ENCODE results near the gene NMNAT3.

- TF ChIP-seq, protein P1, sequence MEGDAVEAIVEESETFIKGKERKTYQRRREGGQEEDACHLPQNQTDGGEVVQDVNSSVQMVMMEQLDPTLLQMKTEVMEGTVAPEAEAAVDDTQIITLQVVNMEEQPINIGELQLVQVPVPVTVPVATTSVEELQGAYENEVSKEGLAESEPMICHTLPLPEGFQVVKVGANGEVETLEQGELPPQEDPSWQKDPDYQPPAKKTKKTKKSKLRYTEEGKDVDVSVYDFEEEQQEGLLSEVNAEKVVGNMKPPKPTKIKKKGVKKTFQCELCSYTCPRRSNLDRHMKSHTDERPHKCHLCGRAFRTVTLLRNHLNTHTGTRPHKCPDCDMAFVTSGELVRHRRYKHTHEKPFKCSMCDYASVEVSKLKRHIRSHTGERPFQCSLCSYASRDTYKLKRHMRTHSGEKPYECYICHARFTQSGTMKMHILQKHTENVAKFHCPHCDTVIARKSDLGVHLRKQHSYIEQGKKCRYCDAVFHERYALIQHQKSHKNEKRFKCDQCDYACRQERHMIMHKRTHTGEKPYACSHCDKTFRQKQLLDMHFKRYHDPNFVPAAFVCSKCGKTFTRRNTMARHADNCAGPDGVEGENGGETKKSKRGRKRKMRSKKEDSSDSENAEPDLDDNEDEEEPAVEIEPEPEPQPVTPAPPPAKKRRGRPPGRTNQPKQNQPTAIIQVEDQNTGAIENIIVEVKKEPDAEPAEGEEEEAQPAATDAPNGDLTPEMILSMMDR (conservative IDR thresholded peaks at IDR 0.05; ENCODE audit: low read length), result no peak
- no peak for TF ChIP-seq EZH2phosphoT487 (IDR thresholded peaks at IDR 0.05; ENCODE audit: borderline replicate concordance)
Measured at GRCh38 chr3:139636511-139636910, 41.3 kb downstream of the NMNAT3 start.

Data from Loucy (cell line).